Femur (tissue), 1 donor: ENCODE data around the gene CCDC201.

ENCODE experiments used
- DNase-seq: peaks from one replicate; pipeline ENCODE4 v3.0.0-alpha.2; 2017

CCDC201 gene

GRCh38 chr7:45873035-45873354, at the start of gene CCDC201:
Gene CCDC201 (minus strand): TSS chr7:45873082. CDS start chr7:45873007, 75 bp downstream.
- no peak for DNase-seq

- peak; percentile 87 for DNase-seq
Observed at GRCh38 chr7:45921699-45922519, 49.0 kb upstream of the CCDC201 start.

GRCh38 chr7:45921381-45921698, 48.5 kb upstream of the CCDC201 start:
- DNase-seq: no peak

- DNase-seq: peak; percentile 82
Observed at GRCh38 chr7:45920502-45921380, 47.9 kb upstream of the CCDC201 start, which contains the start of gene IGFBP3. Gene IGFBP3 (minus strand): TSS chr7:45921272. CDS start chr7:45921140, 132 bp downstream.

- peak; percentile 17 for DNase-seq
Observed at GRCh38 chr7:45919993-45920459, 47.1 kb upstream of the CCDC201 start.

GRCh38 chr7:45919231-45919784, 46.4 kb upstream of the CCDC201 start:
- DNase-seq: peak; percentile 64

- peak; percentile 17 for DNase-seq
Observed at GRCh38 chr7:45918556-45918955, 45.7 kb upstream of the CCDC201 start.

GRCh38 chr7:45917658-45918057, 44.8 kb upstream of the CCDC201 start:
- DNase-seq: peak; percentile 89

GRCh38 chr7:45917064-45917463, 44.2 kb upstream of the CCDC201 start:
- no peak for DNase-seq

- DNase-seq: no peak
Observed at GRCh38 chr7:45915606-45916005, 42.7 kb upstream of the CCDC201 start.

- no peak for DNase-seq
Observed at GRCh38 chr7:45914911-45915310, 42.0 kb upstream of the CCDC201 start.

- no peak for DNase-seq
Observed at GRCh38 chr7:45912972-45913371, 40.1 kb upstream of the CCDC201 start.

GRCh38 chr7:45911311-45911710, 38.4 kb upstream of the CCDC201 start:
- no peak for DNase-seq

GRCh38 chr7:45910855-45911254, 38.0 kb upstream of the CCDC201 start:
- DNase-seq: no peak

GRCh38 chr7:45909561-45909960, 36.7 kb upstream of the CCDC201 start:
- DNase-seq: no peak

- no peak for DNase-seq
Observed at GRCh38 chr7:45902820-45903219, 29.9 kb upstream of the CCDC201 start.

- DNase-seq: no peak
Observed at GRCh38 chr7:45901566-45901965, 28.7 kb upstream of the CCDC201 start.

- DNase-seq: no peak
Observed at GRCh38 chr7:45898222-45898621, 25.3 kb upstream of the CCDC201 start.

GRCh38 chr7:45897042-45897690, 24.3 kb upstream of the CCDC201 start:
- no peak for DNase-seq

- DNase-seq: no peak
Observed at GRCh38 chr7:45894665-45895062, 21.8 kb upstream of the CCDC201 start.

- DNase-seq: no peak
Observed at GRCh38 chr7:45893996-45894664, 21.2 kb upstream of the CCDC201 start.

GRCh38 chr7:45893374-45893995, 20.6 kb upstream of the CCDC201 start:
- no peak for DNase-seq
